ENCODE measurements around the gene THEM5. TPM values are rescaled to one million over a fixed set of nuclear protein-coding genes. Genes with fewer than 3 reads are reported as not detected.

Gene THEM5
- total RNA-seq, 1 experiment from 2014 or later, result not detected

DNA sequence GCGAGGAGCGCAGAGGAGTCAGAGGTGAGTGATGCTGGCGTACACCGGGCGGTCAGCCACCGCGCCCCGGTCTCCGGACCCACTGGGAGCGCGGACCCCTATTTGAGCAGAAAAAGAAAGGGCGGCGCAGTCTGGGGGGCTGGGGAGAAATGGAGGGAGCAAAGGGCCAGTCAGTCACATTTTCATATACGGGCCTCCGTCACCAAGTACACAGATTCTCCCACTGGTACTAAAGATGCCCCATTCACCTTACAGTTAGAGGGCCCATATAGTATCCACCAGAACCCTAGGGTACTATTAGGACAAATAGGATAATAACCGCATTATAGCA is 14.5 kb downstream of the THEM5 start:
- Histone ChIP-seq H3K9me2 (ENCODE audit: insufficient read depth) (no peaks in the 10 kb centered on the region; the same call in 1 of the 2 replicates), H3K4me3 (replicated peaks in 1 of 2; ENCODE audit: low read depth in 1 of 2, low read length in 2 of 2) (peak overlapping the region in 1 of 2 experiments; percentile 31; a peak in 2 of 4 replicates), H2AFZ (ENCODE audit: low read depth, low read length, poor library complexity, severe bottlenecking) (no peak overlapping the region), H3K9ac (ENCODE audit: low read length) (peak overlapping the region; percentile 41; the same call in 1 of the 2 replicates), H3K4me2 (ENCODE audit: low read length) (peak overlapping the region; percentile 78), H3K27me3 (ENCODE audit: insufficient read depth, low read length) (no peaks in the 10 kb centered on the region), H4K20me1 (ENCODE audit: insufficient read depth) (no peaks in the 10 kb centered on the region), H3K36me3 (ENCODE audit: control insufficient read depth in 1 of 2, insufficient read depth in 2 of 2, low read length in 2 of 2) (no peaks in the 10 kb centered on the region), H3K4me1 (ENCODE audit: control insufficient read depth in 1 of 2, insufficient read depth in 2 of 2, low read length in 2 of 2) (peaks cover 0 to 45% of the 10 kb centered on the region in 2 experiments; a peak in 2 of 4 replicates), H3K27ac (ENCODE audit: low read depth, low read length) (no peak overlapping the region; the same call in 1 of the 2 replicates), H3K79me2 (ENCODE audit: insufficient read depth, low read length) (no peaks in the 10 kb centered on the region), H3K9me3 (ENCODE audit: control insufficient read depth in 1 of 2, insufficient read depth in 1 of 2, low read depth in 1 of 2, low read length in 2 of 2) (peaks cover 0 to 3% of the 10 kb centered on the region in 2 experiments; a peak in 1 of 4 replicates)
- ChIA-PET CTCF (no interaction called here), POLR2A (no interaction called here), RAD21 (ENCODE audit: low non-redundant PET in 1 of 2, low total read pairs in 2 of 2, uncharacterized antibody in 2 of 2, unreplicated experiment in 2 of 2) (no interaction called here)
- no peak for DNase-seq (ENCODE audit: low read depth, low spot score)
- TF ChIP-seq RAD21 (IDR thresholded peaks at IDR 0.05; ENCODE audit: low read depth), result no peak
- TF ChIP-seq CBX3 (IDR thresholded peaks at IDR 0.05; ENCODE audit: low read depth), result no peak
- TF ChIP-seq ZNF274 (IDR thresholded peaks at IDR 0.05; ENCODE audit: low read depth, low read length), result no peak
- TF ChIP-seq POLR2AphosphoS5 (IDR thresholded peaks at IDR 0.05; ENCODE audit: low read depth, low read length), result no peak
- TF ChIP-seq EGR1 (IDR thresholded peaks at IDR 0.05; ENCODE audit: low read depth), result no peak
- TF ChIP-seq EZH2 (IDR thresholded peaks at IDR 0.05), result no peak
- TF ChIP-seq, protein P1, sequence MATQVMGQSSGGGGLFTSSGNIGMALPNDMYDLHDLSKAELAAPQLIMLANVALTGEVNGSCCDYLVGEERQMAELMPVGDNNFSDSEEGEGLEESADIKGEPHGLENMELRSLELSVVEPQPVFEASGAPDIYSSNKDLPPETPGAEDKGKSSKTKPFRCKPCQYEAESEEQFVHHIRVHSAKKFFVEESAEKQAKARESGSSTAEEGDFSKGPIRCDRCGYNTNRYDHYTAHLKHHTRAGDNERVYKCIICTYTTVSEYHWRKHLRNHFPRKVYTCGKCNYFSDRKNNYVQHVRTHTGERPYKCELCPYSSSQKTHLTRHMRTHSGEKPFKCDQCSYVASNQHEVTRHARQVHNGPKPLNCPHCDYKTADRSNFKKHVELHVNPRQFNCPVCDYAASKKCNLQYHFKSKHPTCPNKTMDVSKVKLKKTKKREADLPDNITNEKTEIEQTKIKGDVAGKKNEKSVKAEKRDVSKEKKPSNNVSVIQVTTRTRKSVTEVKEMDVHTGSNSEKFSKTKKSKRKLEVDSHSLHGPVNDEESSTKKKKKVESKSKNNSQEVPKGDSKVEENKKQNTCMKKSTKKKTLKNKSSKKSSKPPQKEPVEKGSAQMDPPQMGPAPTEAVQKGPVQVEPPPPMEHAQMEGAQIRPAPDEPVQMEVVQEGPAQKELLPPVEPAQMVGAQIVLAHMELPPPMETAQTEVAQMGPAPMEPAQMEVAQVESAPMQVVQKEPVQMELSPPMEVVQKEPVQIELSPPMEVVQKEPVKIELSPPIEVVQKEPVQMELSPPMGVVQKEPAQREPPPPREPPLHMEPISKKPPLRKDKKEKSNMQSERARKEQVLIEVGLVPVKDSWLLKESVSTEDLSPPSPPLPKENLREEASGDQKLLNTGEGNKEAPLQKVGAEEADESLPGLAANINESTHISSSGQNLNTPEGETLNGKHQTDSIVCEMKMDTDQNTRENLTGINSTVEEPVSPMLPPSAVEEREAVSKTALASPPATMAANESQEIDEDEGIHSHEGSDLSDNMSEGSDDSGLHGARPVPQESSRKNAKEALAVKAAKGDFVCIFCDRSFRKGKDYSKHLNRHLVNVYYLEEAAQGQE (IDR thresholded peaks at IDR 0.05; ENCODE audit: low read depth), result no peak
- TF ChIP-seq SIN3A (IDR thresholded peaks at IDR 0.05; ENCODE audit: low read depth), result no peak
- no peak for TF ChIP-seq YY1 (IDR thresholded peaks at IDR 0.05; ENCODE audit: extremely low read depth, insufficient replicate concordance, low read depth, low read length)
- TF ChIP-seq, protein P2, sequence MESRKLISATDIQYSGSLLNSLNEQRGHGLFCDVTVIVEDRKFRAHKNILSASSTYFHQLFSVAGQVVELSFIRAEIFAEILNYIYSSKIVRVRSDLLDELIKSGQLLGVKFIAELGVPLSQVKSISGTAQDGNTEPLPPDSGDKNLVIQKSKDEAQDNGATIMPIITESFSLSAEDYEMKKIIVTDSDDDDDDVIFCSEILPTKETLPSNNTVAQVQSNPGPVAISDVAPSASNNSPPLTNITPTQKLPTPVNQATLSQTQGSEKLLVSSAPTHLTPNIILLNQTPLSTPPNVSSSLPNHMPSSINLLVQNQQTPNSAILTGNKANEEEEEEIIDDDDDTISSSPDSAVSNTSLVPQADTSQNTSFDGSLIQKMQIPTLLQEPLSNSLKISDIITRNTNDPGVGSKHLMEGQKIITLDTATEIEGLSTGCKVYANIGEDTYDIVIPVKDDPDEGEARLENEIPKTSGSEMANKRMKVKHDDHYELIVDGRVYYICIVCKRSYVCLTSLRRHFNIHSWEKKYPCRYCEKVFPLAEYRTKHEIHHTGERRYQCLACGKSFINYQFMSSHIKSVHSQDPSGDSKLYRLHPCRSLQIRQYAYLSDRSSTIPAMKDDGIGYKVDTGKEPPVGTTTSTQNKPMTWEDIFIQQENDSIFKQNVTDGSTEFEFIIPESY (IDR thresholded peaks at IDR 0.05; ENCODE audit: extremely low read depth, insufficient replicate concordance, low read length), result no peak
- no peak for TF ChIP-seq SRF (IDR thresholded peaks at IDR 0.05; ENCODE audit: low read depth)
- TF ChIP-seq, protein P3, sequence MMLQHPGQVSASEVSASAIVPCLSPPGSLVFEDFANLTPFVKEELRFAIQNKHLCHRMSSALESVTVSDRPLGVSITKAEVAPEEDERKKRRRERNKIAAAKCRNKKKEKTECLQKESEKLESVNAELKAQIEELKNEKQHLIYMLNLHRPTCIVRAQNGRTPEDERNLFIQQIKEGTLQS (IDR thresholded peaks at IDR 0.05), result no peak
- TF ChIP-seq, protein P4, sequence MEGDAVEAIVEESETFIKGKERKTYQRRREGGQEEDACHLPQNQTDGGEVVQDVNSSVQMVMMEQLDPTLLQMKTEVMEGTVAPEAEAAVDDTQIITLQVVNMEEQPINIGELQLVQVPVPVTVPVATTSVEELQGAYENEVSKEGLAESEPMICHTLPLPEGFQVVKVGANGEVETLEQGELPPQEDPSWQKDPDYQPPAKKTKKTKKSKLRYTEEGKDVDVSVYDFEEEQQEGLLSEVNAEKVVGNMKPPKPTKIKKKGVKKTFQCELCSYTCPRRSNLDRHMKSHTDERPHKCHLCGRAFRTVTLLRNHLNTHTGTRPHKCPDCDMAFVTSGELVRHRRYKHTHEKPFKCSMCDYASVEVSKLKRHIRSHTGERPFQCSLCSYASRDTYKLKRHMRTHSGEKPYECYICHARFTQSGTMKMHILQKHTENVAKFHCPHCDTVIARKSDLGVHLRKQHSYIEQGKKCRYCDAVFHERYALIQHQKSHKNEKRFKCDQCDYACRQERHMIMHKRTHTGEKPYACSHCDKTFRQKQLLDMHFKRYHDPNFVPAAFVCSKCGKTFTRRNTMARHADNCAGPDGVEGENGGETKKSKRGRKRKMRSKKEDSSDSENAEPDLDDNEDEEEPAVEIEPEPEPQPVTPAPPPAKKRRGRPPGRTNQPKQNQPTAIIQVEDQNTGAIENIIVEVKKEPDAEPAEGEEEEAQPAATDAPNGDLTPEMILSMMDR (IDR thresholded peaks at IDR 0.05 in 2 of 3, conservative IDR thresholded peaks at IDR 0.05 in 1 of 3; ENCODE audit: borderline replicate concordance in 1 of 3, insufficient read depth in 1 of 3, low read depth in 2 of 3, low read length in 2 of 3), result no peak
- no peak for TF ChIP-seq EZH2phosphoT487 (IDR thresholded peaks at IDR 0.05; ENCODE audit: borderline replicate concordance)
- no peak for TF ChIP-seq FOSL1 (IDR thresholded peaks at IDR 0.05; ENCODE audit: low read depth)
- TF ChIP-seq, protein P5, sequence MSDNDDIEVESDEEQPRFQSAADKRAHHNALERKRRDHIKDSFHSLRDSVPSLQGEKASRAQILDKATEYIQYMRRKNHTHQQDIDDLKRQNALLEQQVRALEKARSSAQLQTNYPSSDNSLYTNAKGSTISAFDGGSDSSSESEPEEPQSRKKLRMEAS (IDR thresholded peaks at IDR 0.05), result no peak
- no peak for TF ChIP-seq TCF7L2 (IDR thresholded peaks at IDR 0.05; ENCODE audit: borderline replicate concordance, extremely low read depth, insufficient read depth, insufficient read length)
- TF ChIP-seq SP1 (IDR thresholded peaks at IDR 0.05; ENCODE audit: low read depth), result no peak
- no TSS peak for BruUV-seq (replicated peaks)
- no peak for ATAC-seq
- intact Hi-C loops (cut with micrococcal nuclease), result loop anchor here (5.0 kb wide), 3 partner anchors 397 to 642 kb away; partner anchors contain the start of gene PIP5K1A
